H1 (cell line): ENCODE results near the gene MORF4L1. TPM values are rescaled to one million over a fixed set of nuclear protein-coding genes. Genes with fewer than 3 reads are reported as not detected.

Experiments used
- CTCF ChIA-PET: fragments of 300-600 bp; sonication (Branson Sonifier 250); formaldehyde crosslinking; loops from one replicate; lab custom pipeline; 2021; ENCODE audit not compliant: partially characterized antibody; lab: Charles Lee
- POLR2A ChIA-PET: fragments of 300-600 bp; sonication (Branson Sonifier 250); formaldehyde crosslinking; loops from one replicate; lab custom pipeline; 2021; ENCODE audit warnings: inconsistent platforms; ENCODE audit not compliant: partially characterized antibody; lab: Charles Lee
- DNase-seq, 2 experiments: peaks; one replicate each; pipeline versions ENCODE4 v3.0.0 to v3.0.0-alpha.2; 2010 to 2022; ENCODE audit warnings: low spot score in 2 of 2, low read depth in 1 of 2, mixed read lengths in 1 of 2
- FAIRE-seq: peaks from 2 replicates; lab custom pipeline; 2011; peaks lifted over from hg19 to GRCh38; lab: Jason Lieb, UNC
- H2AFZ ChIP-seq: 2 replicates; pipeline ENCODE4 v1.8.1; 2012; ENCODE audit warnings: low read length, inconsistent platforms
- H2AK5ac ChIP-seq: 2 replicates; pipeline ENCODE4 v1.6.1; 2013; ENCODE audit warnings: low read depth, low read length
- H2BK120ac ChIP-seq: replicated peaks from 2 replicates; pipeline ENCODE3; 2013; ENCODE audit warnings: low read depth, low read length, inconsistent platforms
- H2BK12ac ChIP-seq: 2 replicates; pipeline ENCODE4 v1.6.1; 2013; ENCODE audit warnings: low read depth, low read length
- H2BK15ac ChIP-seq: 2 replicates; pipeline ENCODE4 v1.6.1; 2013; ENCODE audit warnings: low read length
- H2BK20ac ChIP-seq: 2 replicates; pipeline ENCODE4 v1.6.1; 2013; ENCODE audit warnings: low read length
- H2BK5ac ChIP-seq: 2 replicates; pipeline ENCODE4 v1.6.1; 2013; ENCODE audit warnings: low read depth, low read length
- H3K14ac ChIP-seq: 2 replicates; pipeline ENCODE4 v1.6.1; 2013; ENCODE audit warnings: inconsistent platforms; ENCODE audit not compliant: insufficient read length
- H3K18ac ChIP-seq: 2 replicates; pipeline ENCODE4 v1.6.1; 2013; ENCODE audit warnings: low read length; ENCODE audit errors: extremely low read depth
- H3K23ac ChIP-seq: 2 replicates; pipeline ENCODE4 v1.6.1; 2013; ENCODE audit warnings: inconsistent platforms; ENCODE audit not compliant: insufficient read length
- H3K23me2 ChIP-seq: 2 replicates; pipeline ENCODE4 v1.6.1; 2013; ENCODE audit warnings: low read depth, low read length
- H3K27ac ChIP-seq: 2 replicates; pipeline ENCODE4 v1.6.1; 2011; ENCODE audit warnings: low read depth, low read length, inconsistent platforms
- H3K27me3 ChIP-seq, 4 experiments: replicated peaks in 1 of 4; 1 replicate in 1 of 4; 2 replicates in 3 of 4; pipeline versions ENCODE4 v1.6.1 to v1.8.1; 2011 to 2013; ENCODE audit warnings: low read length in 3 of 4, mild to moderate bottlenecking in 3 of 4, inconsistent platforms in 2 of 4, mixed read lengths in 2 of 4, moderate library complexity in 1 of 4; ENCODE audit not compliant: control insufficient read depth in 3 of 4, insufficient read depth in 3 of 4; ENCODE audit errors: extremely low read depth in 1 of 4
- H3K36me3 ChIP-seq, 4 experiments: 2 replicates each; pipeline versions ENCODE4 v1.6.1 to v1.8.1; 2011 to 2013; ENCODE audit warnings: mild to moderate bottlenecking in 4 of 4, low read length in 3 of 4, moderate library complexity in 2 of 4, control low read depth in 1 of 4, inconsistent platforms in 1 of 4; ENCODE audit not compliant: insufficient read depth in 4 of 4, control insufficient read depth in 2 of 4
- H3K4ac ChIP-seq: replicated peaks from 2 replicates; pipeline ENCODE3; 2013; ENCODE audit warnings: low read length, low read depth, mixed read lengths, inconsistent platforms; ENCODE audit not compliant: insufficient read length
- H3K4me1 ChIP-seq, 4 experiments: replicated peaks in 1 of 4; 1 replicate in 1 of 4; 2 replicates in 3 of 4; pipeline versions ENCODE4 v1.6.1 to v1.8.1; 2011 to 2013; ENCODE audit warnings: low read length in 3 of 4, inconsistent platforms in 2 of 4, mixed read lengths in 1 of 4; ENCODE audit not compliant: insufficient read depth in 4 of 4, control insufficient read depth in 3 of 4
- H3K4me2 ChIP-seq, 2 experiments: 2 replicates each; pipeline versions ENCODE4 v1.6.1 to v1.8.1; 2011 to 2013; ENCODE audit warnings: low read depth in 2 of 2, low read length in 2 of 2, control low read depth in 1 of 2, inconsistent platforms in 1 of 2, mild to moderate bottlenecking in 1 of 2; ENCODE audit not compliant: insufficient read depth in 1 of 2
- H3K4me3 ChIP-seq, 4 experiments: fragments of 200-600, 300-600 bp in 1 of 4; sonication (generic), shearing (Covaris generic), sonication (Bioruptor Twin) in 1 of 4; 2 replicates each; pipeline versions ENCODE4 v1.5.1 to v1.8.1; 2011 to 2016; ENCODE audit warnings: low read length in 4 of 4, low read depth in 3 of 4, control low read depth in 2 of 4, inconsistent platforms in 2 of 4, mild to moderate bottlenecking in 2 of 4, mixed read lengths in 1 of 4, moderate library complexity in 1 of 4; ENCODE audit not compliant: insufficient read depth in 2 of 4; ENCODE audit errors: extremely low read depth in 1 of 4
- H3K56ac ChIP-seq: replicated peaks from 2 replicates; pipeline ENCODE3; 2013; ENCODE audit warnings: low read depth, mild to moderate bottlenecking, mixed read lengths, low read length, inconsistent platforms; ENCODE audit not compliant: insufficient read length
- H3K79me1 ChIP-seq: 2 replicates; pipeline ENCODE4 v1.6.1; 2013; ENCODE audit warnings: low read depth, low read length, control low read depth
- H3K79me2 ChIP-seq, 2 experiments: 2 replicates each; pipeline versions ENCODE4 v1.6.1 to v1.8.1; 2012 to 2013; ENCODE audit warnings: low read length in 2 of 2, mild to moderate bottlenecking in 2 of 2, inconsistent platforms in 1 of 2; ENCODE audit not compliant: insufficient read depth in 2 of 2, control insufficient read depth in 1 of 2
- H3K9ac ChIP-seq, 4 experiments: replicated peaks in 1 of 4; 1 replicate in 1 of 4; 2 replicates in 3 of 4; pipeline versions ENCODE4 v1.6.1 to v1.8.1; 2011 to 2013; ENCODE audit warnings: low read depth in 3 of 4, low read length in 3 of 4, control low read depth in 2 of 4, mild to moderate bottlenecking in 2 of 4, moderate library complexity in 2 of 4, inconsistent platforms in 1 of 4; ENCODE audit errors: extremely low read depth in 1 of 4
- H3K9me3 ChIP-seq, 2 experiments: 2 replicates each; pipeline versions ENCODE4 v1.6.1 to v1.8.1; 2012 to 2013; ENCODE audit warnings: mild to moderate bottlenecking in 2 of 2, moderate library complexity in 2 of 2, control low read depth in 1 of 2, inconsistent platforms in 1 of 2, low read depth in 1 of 2, low read length in 1 of 2, mixed read lengths in 1 of 2; ENCODE audit not compliant: insufficient read depth in 2 of 2
- H4K20me1 ChIP-seq, 2 experiments: replicated peaks in 1 of 2; 2 replicates each; pipeline versions ENCODE3 to v1.8.1; 2011 to 2013; ENCODE audit warnings: inconsistent platforms in 2 of 2, low read length in 2 of 2, mild to moderate bottlenecking in 1 of 2; ENCODE audit not compliant: insufficient read depth in 2 of 2, control insufficient read depth in 1 of 2
- H4K5ac ChIP-seq: 2 replicates; pipeline ENCODE4 v1.6.1; 2013; ENCODE audit warnings: low read length, low read depth, mixed read lengths, inconsistent platforms; ENCODE audit not compliant: insufficient read length
- H4K8ac ChIP-seq: 2 replicates; pipeline ENCODE4 v1.8.0; 2013; ENCODE audit warnings: mild to moderate bottlenecking, moderate library complexity, low read length, inconsistent platforms; ENCODE audit not compliant: insufficient read depth; ENCODE audit errors: extremely low read depth
- H4K91ac ChIP-seq: replicated peaks from 2 replicates; pipeline ENCODE3; 2013; ENCODE audit warnings: low read length, mixed read lengths, inconsistent platforms; ENCODE audit not compliant: insufficient read length
- BCL11A ChIP-seq, 2 experiments: IDR thresholded peaks; one replicate each; pipeline ENCODE4 v1.6.1; 2011; ENCODE audit warnings: low read depth in 2 of 2, low read length in 2 of 2, mild to moderate bottlenecking in 2 of 2
- CHD1 ChIP-seq: IDR thresholded peaks from 2 replicates; pipeline ENCODE4 v1.6.1; 2012; ENCODE audit warnings: low read depth, low read length, improper control_type of control experiment
- CTBP2 ChIP-seq: IDR thresholded peaks from 2 replicates; pipeline ENCODE4 v1.7.0; 2011; ENCODE audit warnings: borderline replicate concordance, mild to moderate bottlenecking, moderate library complexity, mixed read lengths, low read length; ENCODE audit not compliant: insufficient read depth, insufficient read length
- EP300 ChIP-seq, 2 experiments: IDR thresholded peaks; 1 replicate in 1 of 2; 2 replicates in 1 of 2; pipeline ENCODE4 v1.6.1; 2011 to 2012; ENCODE audit warnings: low read depth in 2 of 2, low read length in 2 of 2, mild to moderate bottlenecking in 2 of 2, borderline replicate concordance in 1 of 2, inconsistent platforms in 1 of 2, moderate library complexity in 1 of 2
- FOSL1 ChIP-seq: IDR thresholded peaks from 2 replicates; pipeline ENCODE4 v1.6.1; 2011; ENCODE audit warnings: mild to moderate bottlenecking, low read depth, low read length, moderate library complexity; ENCODE audit not compliant: insufficient read depth
- GTF2F1 ChIP-seq: IDR thresholded peaks from 2 replicates; pipeline ENCODE4 v1.6.1; 2012; ENCODE audit warnings: low read depth, low read length, improper control_type of control experiment, borderline replicate concordance
- KDM1A ChIP-seq: fragments of 200-600, 300-600 bp; sonication (generic); IDR thresholded peaks from 2 replicates; pipeline ENCODE4 v1.7.1; 2016; ENCODE audit warnings: mild to moderate bottlenecking, low read length, borderline replicate concordance
- POLR2A ChIP-seq, 2 experiments: IDR thresholded peaks; 1 replicate in 1 of 2; 2 replicates in 1 of 2; pipeline ENCODE4 v1.6.1; 2011; ENCODE audit warnings: low read depth in 2 of 2, low read length in 2 of 2, mild to moderate bottlenecking in 2 of 2; ENCODE audit errors: control extremely low read depth in 1 of 2
- RXRA ChIP-seq: IDR thresholded peaks from 2 replicates; pipeline ENCODE4 v1.6.1; 2011; ENCODE audit warnings: low read depth, mild to moderate bottlenecking, low read length, moderate library complexity; ENCODE audit not compliant: insufficient read depth
- SIRT6 ChIP-seq: IDR thresholded peaks from one replicate; pipeline ENCODE4 v1.7.1; 2012; ENCODE audit warnings: low read length, inconsistent platforms
- SRF ChIP-seq: IDR thresholded peaks from 2 replicates; pipeline ENCODE4 v1.6.1; 2011; ENCODE audit warnings: mild to moderate bottlenecking, low read depth, low read length, moderate library complexity
- SUZ12 ChIP-seq: fragments of 200-600 bp; sonication (generic); IDR thresholded peaks from 2 replicates; pipeline ENCODE4 v1.6.1; 2012; ENCODE audit warnings: mild to moderate bottlenecking, inconsistent platforms, low read length, moderate library complexity, mixed read lengths
- YY1 ChIP-seq: IDR thresholded peaks from 2 replicates; pipeline ENCODE4 v1.6.1; 2011; ENCODE audit warnings: low read depth, mild to moderate bottlenecking, low read length
- WGBS, 2 experiments: shearing (Covaris generic) in 1 of 2; methylation state at CpG; one replicate each; pipeline versions ENCODE4 v1.1.6 to v1.1.7; 2013 to 2015; ENCODE audit warnings: low lambda C conversion rate in 2 of 2, mixed read lengths in 2 of 2, inconsistent platforms in 1 of 2, low coverage in 1 of 2, missing lambda C conversion rate in 1 of 2; ENCODE audit not compliant: insufficient replicate concordance in 2 of 2, insufficient coverage in 1 of 2, insufficient read length in 1 of 2; ENCODE audit errors: extremely low coverage in 1 of 2, missing lambda C conversion rate in 1 of 2; 5-methylcytosine and 5-hydroxymethylcytosine counted together
- polyA plus RNA-seq, 7 experiments: library from polyadenylated mRNA; depleted of rRNA in 3 of 7; stranded (reverse) in 5 of 7; unstranded in 2 of 7; fragments of >200 nt in 5 of 7; fragments of 200-250 nt in 2 of 7; gene quantifications; 1 replicate in 5 of 7; 2 replicates in 1 of 7; 4 replicates in 1 of 7; pipeline versions ENCODE4 v1.2.1 to v1.2.3, GENCODE V29; 2011 to 2013; ENCODE audit warnings: missing spikeins in 2 of 7, mixed read lengths in 2 of 7
- total RNA-seq: library from RNA; stranded (reverse); fragmentation: NEBNext Ultra II Directional; extraction: Animal tissue kit (Norgen Biotek cat#: 25700); gene quantifications from 2 replicates; pipeline ENCODE4 v1.2.1, GENCODE V29; 2021

Gene MORF4L1
- total and polyA plus RNA-seq, 2 of the 8 experiments (the other 6 are each of a cell fraction or from before 2014, with no cell fraction given) = 260 to 533 TPM

DNA sequence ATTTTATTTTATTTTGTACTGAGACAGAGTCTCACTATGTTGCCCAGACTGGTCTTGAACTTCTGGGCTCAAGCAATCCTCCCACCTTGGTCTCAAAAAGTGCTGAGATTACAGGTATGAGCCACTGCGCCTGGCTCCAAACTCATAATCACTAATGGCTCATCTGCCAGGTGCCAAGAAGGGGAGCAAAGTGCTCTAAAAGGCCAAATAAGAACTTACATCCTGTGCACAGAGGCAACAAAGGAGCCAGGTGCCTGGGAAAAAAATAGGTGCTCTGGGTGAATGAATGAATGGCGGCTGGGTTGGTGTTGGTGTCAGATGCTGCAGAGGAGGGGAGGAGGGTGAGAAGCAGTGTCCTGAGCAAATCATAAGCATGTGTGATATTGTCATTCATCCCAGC lies 35.6 kb upstream of the MORF4L1 start:
- H2BK20ac ChIP-seq = no peak overlapping the region
- H3K4me3 ChIP-seq = no peak overlapping the region
- H3K4me1 ChIP-seq = peaks cover 0 to 3% (median 0%) of the 10 kb centered on the region in 4 experiments; a peak in 1 of 7 replicates
- no peak overlapping the region for H3K23ac ChIP-seq
- no peak overlapping the region for H3K9ac ChIP-seq
- H4K8ac ChIP-seq = no peak overlapping the region
- CTCF ChIA-PET = interaction anchor here (1.1 to 4.0 kb wide), 7 partner anchors 11 to 80 kb away, joined by 3 to 14 read pairs (median 6); no protein-coding TSS in a partner anchor
- no peaks in the 10 kb centered on the region for H3K27me3 ChIP-seq
- H4K5ac ChIP-seq = no peak overlapping the region
- no peaks in the 10 kb centered on the region for H3K79me2 ChIP-seq
- H2BK15ac ChIP-seq = no peak overlapping the region
- no peak overlapping the region for H2BK12ac ChIP-seq
- DNase-seq (no peak), FAIRE-seq (no peak)
- H3K14ac ChIP-seq = no peak overlapping the region
- no peak overlapping the region for H3K56ac ChIP-seq
- H2AK5ac ChIP-seq = no peak overlapping the region
- H3K18ac ChIP-seq = no peak overlapping the region
- no peaks in the 10 kb centered on the region for H3K36me3 ChIP-seq
- no peaks in the 10 kb centered on the region for H3K79me1 ChIP-seq
- no peak overlapping the region for H3K4ac ChIP-seq
- WGBS, 2 experiments = 68% methylated on average over 2 of the region's 2 CpGs; no CpG with 5 or more reads in 1 of the 2 experiments
- H2AFZ ChIP-seq = no peak overlapping the region
- no peak overlapping the region for H4K91ac ChIP-seq
- no peak overlapping the region for H3K4me2 ChIP-seq
- H4K20me1 ChIP-seq = no peaks in the 10 kb centered on the region
- no peak overlapping the region for H2BK5ac ChIP-seq
- H3K23me2 ChIP-seq = no peaks in the 10 kb centered on the region
- H2BK120ac ChIP-seq = no peak overlapping the region
- POLR2A ChIA-PET = interaction anchor here (1.6 to 2.1 kb wide), 2 partner anchors 36 to 37 kb away, joined by 4 to 14 read pairs; partner anchors contain the start of gene MORF4L1
- H3K27ac ChIP-seq = no peak overlapping the region
- H3K9me3 ChIP-seq = no peaks in the 10 kb centered on the region
- no peak for TF ChIP-seq FOSL1
- no peak for TF ChIP-seq CTBP2
- no peak for TF ChIP-seq RXRA
- TF ChIP-seq BCL11A (IDR thresholded peaks at IDR 0.05; ENCODE audit: low read depth in 2 of 2, low read length in 2 of 2) = no peak
- no peak for TF ChIP-seq EP300 (IDR thresholded peaks at IDR 0.05; ENCODE audit: borderline replicate concordance in 1 of 2, low read depth in 2 of 2, low read length in 2 of 2)
- TF ChIP-seq CHD1 = no peak
- TF ChIP-seq SUZ12 = no peak
- TF ChIP-seq SRF = no peak
- TF ChIP-seq POLR2A (IDR thresholded peaks at IDR 0.05; ENCODE audit: control extremely low read depth in 1 of 2, low read depth in 2 of 2, low read length in 2 of 2) = no peak
- no peak for TF ChIP-seq SIRT6
- no peak for TF ChIP-seq YY1
- TF ChIP-seq KDM1A = no peak
- no peak for TF ChIP-seq GTF2F1
